WTC11 (cell line): Measurements from ENCODE around the gene MIB1.

Source experiments
- CTCF ChIP-seq: fragments of 200-600 bp; IDR thresholded peaks from 2 replicates; pipeline ENCODE4 v1.8.0; 2022; ENCODE audit warnings: antibody characterized with exemption
- E2F1 ChIP-seq: sonication (generic); formaldehyde crosslinking; IDR thresholded peaks from 2 replicates; pipeline ENCODE4 v1.8.0; 2022; ENCODE audit warnings: mild to moderate bottlenecking, missing genetic modification reagents
- FOXP1 ChIP-seq: sonication (generic); formaldehyde crosslinking; IDR thresholded peaks from 2 replicates; pipeline ENCODE4 v1.8.0; 2022; ENCODE audit warnings: missing genetic modification reagents, mild to moderate bottlenecking, moderate library complexity, borderline replicate concordance
- MAX ChIP-seq: sonication (generic); formaldehyde crosslinking; IDR thresholded peaks from 2 replicates; pipeline ENCODE4 v1.8.0; 2022; ENCODE audit warnings: mild to moderate bottlenecking, missing genetic modification reagents
- RELA ChIP-seq: sonication (generic); formaldehyde crosslinking; IDR thresholded peaks from 2 replicates; pipeline ENCODE4 v1.8.1; 2022; ENCODE audit warnings: missing genetic modification reagents, mild to moderate bottlenecking, borderline replicate concordance
- USF2 ChIP-seq: sonication (generic); formaldehyde crosslinking; IDR thresholded peaks from 2 replicates; pipeline ENCODE4 v1.8.1; 2023; ENCODE audit warnings: mild to moderate bottlenecking, missing genetic modification reagents, moderate library complexity
- ZNF317 ChIP-seq: sonication (generic); formaldehyde crosslinking; IDR thresholded peaks from 2 replicates; pipeline ENCODE4 v1.8.1; 2023; ENCODE audit warnings: low read depth, mild to moderate bottlenecking, moderate library complexity, missing genetic modification reagents, borderline replicate concordance
- ZNF512 ChIP-seq: sonication (generic); formaldehyde crosslinking; IDR thresholded peaks from 2 replicates; pipeline ENCODE4 v1.8.1; 2022; ENCODE audit warnings: missing genetic modification reagents, borderline replicate concordance

- TF ChIP-seq ZNF512 = no peak
- no peak for TF ChIP-seq FOXP1 (CRISPR knock-in tag)
- TF ChIP-seq USF2 (CRISPR knock-in tag) = no peak
- no peak for TF ChIP-seq MAX (CRISPR knock-in tag)
- no peak for TF ChIP-seq CTCF
- no peak for TF ChIP-seq RELA (CRISPR knock-in tag)
- TF ChIP-seq E2F1 (CRISPR knock-in tag) = no peak
- no peak for TF ChIP-seq ZNF317 (CRISPR knock-in tag)
Measured at GRCh38 chr18:21833604-21834298, 93.2 kb downstream of the MIB1 start.
